GM21447 (cell line): ENCODE results near the gene GRB7.
"Not testable (repeated sequence)": the region's sequence is repeated elsewhere in the genome, so short reads cannot be mapped to it uniquely, and the experiment has no call there.

Source experiments
- ATAC-seq: cut with Tn5 transposase; IDR thresholded peaks from one replicate; pipeline ENCODE4 v1.9.1; 2021; ENCODE audit not compliant: unreplicated experiment

GRB7 gene

DNA sequence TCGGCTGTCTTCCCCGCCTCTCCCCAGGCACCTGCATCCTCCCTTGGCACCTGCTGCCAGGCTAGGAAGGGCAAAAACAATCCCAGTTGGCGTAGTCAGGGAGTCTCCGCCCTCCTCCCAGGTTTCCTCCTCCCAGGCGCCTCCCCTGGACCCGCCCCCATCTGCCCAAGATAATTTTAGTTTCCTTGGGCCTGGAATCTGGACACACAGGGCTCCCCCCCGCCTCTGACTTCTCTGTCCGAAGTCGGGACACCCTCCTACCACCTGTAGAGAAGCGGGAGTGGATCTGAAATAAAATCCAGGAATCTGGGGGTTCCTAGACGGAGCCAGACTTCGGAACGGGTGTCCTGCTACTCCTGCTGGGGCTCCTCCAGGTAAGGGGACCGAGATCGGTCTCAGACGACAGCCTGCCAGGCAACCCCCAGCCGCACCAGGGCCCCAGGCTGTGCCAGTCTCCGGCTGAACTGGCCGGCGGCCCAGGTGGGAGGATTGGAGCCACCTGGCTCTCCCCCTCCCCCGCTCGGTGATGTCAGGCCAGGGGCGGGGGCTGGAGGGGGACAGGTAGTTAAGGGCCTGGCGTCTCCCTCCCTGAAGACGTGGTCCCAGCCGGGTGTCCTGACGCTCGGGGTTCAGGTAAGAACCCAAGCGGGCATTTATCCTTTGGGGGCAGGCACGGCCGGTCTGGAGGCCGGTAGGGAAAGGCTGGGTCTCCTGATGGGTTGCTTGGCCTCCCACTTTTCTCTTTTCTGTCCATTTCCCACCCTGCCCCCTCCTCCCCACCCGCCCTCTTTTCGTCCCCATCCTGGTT lies at the start of gene GRB7:
TSS of gene GRB7 (plus strand) at position 179 of the 808 bp plus-strand sequence. CDS start 4,364 bp downstream, outside the sequence.
- ATAC-seq, result no peak

DNA sequence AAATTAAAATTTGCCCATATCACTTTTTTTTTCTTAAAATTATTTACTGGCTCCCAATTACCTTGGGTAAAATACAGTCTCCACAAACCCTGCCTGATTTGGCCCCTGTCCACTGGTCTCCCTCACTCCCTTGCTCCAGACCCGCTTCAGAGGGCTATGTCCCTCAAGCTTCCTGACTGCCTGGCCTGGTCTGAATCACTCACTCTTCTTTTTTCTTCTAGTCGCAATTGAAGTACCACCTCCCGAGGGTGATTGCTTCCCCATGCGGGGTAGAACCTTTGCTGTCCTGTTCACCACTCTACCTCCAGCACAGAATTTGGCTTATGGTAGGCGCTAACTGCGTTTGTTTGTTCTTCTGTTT lies 49.3 kb upstream of the GRB7 start:
- no peak for ATAC-seq

DNA sequence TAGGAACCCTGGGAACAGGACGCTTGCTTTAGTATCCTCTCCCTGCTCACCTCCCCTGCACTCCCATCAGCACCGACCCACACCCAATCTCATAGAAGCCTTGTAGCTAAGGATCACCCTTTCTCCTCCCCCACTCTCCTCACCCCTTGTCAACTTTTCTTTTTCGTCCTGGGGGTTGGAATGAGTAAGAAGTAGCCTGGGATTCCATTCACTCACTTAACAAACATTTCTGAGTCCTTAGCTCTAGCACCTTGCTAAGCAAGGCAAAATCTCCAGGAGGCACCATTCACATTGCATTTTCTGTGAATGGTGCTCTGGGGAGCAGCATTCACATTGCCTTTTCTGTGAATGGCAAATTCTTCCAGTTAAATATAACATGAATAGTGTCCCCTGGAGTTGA lies 48.8 kb upstream of the GRB7 start:
- no peak for ATAC-seq

DNA sequence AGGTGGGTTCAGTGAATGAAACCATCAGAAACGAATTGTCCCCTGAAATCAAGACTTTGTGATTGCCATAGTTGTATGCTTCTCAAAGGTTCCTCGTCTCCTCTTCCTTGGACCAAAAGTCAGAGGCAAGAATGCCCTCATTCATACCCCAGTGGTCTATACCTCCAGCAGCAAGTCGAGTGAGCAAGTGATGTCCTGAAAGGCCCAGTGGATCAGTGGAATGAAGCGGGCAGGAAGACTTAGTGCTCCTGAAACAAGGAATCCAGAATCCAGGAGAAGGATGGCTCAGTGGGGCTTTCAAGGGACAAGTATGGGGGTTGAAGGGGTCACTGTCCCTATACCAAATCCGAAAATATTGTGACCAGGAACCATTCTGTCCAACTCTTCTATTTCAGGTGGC lies 43.1 kb upstream of the GRB7 start:
- no peak for ATAC-seq

DNA sequence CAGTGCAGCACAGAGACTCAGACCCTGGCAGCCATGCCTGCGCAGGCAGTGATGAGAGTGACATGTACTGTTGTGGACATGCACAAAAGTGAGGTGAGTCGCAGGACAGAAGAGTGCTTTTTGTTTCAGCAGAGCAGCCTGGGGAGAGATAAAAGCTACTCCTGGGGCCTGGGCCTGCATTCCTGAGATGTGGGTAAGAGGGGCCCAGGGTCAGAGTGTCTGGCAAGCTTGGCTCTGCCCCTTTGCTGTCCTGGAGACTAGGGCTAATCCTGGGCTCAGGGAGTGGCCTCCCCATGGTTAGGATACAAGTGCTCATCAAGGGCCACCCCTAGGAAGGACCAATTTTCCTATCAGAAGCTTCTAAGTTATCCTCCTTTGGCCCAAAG lies 42.7 kb upstream of the GRB7 start:
- ATAC-seq, result no peak

DNA sequence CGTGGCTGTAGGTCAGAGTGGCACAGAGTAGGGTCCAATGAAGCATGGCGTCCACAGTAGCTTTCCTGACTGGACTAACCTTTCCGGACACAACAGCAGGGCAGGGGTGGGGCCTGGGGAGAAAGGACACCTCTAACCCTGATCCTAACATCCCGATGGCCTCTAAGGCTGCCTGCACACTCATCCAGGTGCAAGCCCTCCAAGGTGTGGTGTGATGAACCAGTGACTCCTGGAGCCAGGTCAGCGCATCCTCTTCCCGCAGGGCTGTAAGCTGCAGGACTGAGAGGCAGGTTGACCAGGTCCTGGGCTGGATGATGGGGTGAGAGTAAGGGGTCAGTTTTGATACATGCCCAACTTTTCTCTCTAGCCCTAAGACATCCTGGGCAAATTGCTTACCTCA lies 41.0 kb upstream of the GRB7 start:
- no peak for ATAC-seq

DNA sequence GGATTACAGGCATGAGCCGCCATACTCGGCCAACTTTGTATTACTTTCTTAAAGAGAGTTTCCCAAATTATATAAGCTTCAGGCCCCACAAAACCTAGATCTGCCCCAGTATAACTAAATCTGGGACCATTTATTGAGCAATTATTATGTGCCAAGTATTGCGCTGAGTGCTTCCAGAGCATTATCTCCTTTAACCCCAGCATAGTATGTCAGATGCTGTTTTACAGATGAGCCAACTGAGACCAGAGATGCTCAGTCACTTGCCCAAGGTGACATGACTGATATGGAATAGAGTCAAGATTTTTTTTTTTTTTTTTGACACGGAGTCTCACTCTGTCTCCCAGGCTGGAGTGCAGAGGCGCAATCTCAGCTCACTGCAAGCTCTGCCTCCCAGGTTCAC lies 39.8 kb upstream of the GRB7 start:
- ATAC-seq, result no peak

DNA sequence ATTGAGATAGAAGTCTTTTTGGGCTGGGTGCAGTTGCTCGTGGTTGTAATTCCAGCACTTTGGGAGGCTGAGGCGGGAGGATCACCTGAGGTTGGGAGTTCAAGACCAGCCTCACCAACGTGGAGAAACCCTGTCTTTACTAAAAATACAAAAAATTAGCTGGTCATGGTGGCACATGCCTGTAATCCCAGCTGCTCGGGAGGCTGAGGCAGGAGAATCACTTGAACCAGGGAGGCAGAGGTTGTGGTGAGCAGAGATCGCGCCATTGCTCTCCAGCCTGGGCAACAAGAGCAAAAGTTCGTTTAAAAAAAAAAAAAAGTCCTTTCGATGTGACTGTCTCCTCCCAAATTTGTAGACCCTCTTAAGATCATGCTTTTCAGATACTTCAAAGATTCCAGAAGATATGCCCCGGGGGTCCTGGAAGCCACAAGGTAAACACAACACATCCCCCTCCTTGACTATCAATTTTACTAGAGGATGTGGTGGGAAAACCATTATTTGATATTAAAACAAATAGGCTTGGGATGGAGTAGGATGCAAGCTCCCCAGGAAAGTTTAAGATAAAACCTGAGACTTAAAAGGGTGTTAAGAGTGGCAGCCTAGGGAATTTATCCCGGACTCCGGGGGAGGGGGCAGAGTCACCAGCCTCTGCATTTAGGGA lies 38.5 kb upstream of the GRB7 start:
- not testable (repeated sequence) for ATAC-seq

DNA sequence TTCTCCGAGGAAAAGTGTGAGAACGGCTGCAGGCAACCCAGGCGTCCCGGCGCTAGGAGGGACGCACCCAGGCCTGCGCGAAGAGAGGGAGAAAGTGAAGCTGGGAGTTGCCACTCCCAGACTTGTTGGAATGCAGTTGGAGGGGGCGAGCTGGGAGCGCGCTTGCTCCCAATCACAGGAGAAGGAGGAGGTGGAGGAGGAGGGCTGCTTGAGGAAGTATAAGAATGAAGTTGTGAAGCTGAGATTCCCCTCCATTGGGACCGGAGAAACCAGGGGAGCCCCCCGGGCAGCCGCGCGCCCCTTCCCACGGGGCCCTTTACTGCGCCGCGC lies 38.0 kb upstream of the GRB7 start, which contains the start of gene ERBB2:
TSS of gene ERBB2 (plus strand) at position 247 of the 330 bp plus-strand sequence. CDS start 175 bp downstream, outside the sequence.
- ATAC-seq, result no peak

DNA sequence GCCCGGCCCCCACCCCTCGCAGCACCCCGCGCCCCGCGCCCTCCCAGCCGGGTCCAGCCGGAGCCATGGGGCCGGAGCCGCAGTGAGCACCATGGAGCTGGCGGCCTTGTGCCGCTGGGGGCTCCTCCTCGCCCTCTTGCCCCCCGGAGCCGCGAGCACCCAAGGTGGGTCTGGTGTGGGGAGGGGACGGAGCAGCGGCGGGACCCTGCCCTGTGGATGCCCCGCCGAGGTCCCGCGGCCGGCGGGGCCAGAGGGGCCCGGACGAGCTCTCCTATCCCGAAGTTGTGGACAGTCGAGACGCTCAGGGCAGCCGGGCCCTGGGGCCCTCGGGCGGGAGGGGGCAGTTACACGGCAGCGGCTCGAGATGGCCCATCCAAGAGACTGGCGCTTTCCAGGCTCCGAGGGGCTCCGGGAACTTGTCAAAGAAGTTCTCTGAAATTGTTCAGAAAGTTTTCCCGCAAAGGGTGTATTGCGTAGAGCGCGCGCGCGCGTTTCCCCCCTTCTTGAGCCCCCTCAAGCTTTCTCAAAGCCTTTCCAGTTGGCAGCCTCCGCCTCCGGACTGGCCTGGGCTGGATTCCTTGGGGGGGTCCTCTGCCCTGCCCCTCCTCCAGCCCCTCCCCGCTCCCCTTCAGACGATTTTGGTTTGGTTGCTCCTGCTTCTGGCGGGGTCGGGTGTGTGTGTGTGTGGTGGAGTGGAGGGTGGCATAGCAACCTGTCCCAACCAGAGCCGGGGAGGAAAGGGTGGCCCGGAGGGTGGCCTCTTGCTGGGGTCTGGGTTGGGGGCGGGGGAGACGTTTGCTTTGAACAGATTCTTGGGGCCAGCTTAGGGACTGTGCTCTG lies 37.4 kb upstream of the GRB7 start:
- ATAC-seq, result no peak

DNA sequence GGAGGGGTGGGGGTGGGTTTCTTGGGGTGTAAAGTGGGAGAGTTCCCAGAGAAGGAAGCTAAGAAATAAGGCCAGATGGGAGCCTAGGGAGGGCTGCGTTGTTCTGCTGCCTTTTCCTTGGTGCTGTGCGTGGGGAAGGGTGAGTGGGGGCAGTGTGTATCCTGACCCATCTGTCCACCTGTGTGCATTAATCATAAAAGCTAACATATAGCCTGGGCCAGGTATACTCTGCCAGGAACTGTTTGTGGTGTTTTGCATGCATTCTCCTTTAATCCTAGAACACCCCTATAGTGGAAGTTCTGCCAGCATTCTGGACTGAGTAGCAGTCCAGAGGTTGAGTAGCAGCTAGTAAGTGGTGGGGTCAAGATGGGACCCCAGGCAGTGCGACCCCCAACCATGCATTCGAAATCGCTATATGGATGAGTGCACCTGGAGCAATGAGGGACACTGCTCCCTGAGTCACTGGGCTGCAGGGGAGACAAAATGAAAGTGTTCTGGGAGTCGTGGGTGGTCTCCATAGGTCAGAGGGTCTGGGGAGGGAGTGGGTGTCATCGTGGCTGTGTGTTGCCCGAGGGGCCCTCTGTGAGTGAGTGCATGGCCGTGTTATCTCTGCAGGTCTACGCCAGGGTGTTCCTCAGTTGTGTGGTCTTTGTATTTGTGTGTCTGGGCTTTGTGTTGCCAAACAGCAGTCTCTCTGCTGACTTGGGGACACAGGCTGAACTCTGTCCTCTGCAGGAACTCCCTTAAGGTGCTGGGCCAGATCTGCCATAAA lies 36.5 kb upstream of the GRB7 start:
- ATAC-seq, result no peak

DNA sequence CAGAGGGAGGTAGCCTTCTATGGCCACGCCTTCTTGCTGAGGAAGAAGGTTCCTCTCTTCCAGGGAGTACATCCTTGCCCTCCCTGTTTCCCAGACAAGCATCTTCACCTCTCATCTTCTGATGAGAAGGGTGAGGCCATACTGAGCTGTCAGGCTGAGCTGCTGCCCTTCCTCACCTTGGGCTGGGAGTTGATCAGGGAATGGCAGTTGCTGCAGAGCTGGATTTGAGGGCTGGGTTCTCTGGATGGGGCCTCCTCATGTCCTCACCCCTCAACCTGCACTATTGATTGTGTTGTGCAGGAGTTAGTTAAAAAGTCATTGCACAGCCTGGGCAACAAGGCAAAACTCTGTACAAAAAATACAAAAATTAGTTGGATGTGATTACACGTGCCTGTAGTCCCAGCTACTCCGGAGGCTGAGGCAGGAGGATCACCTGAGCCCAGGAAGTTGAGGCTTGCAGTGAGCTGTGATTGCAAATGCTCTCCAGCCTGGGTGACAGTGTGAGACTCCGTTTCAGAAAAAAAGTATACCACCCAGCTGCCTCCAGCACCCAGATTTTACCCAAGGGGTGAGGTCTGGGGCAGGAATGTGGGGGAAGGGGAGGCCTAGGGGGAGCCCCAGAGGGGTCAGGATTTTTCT lies 35.8 kb upstream of the GRB7 start:
- no peak for ATAC-seq

DNA sequence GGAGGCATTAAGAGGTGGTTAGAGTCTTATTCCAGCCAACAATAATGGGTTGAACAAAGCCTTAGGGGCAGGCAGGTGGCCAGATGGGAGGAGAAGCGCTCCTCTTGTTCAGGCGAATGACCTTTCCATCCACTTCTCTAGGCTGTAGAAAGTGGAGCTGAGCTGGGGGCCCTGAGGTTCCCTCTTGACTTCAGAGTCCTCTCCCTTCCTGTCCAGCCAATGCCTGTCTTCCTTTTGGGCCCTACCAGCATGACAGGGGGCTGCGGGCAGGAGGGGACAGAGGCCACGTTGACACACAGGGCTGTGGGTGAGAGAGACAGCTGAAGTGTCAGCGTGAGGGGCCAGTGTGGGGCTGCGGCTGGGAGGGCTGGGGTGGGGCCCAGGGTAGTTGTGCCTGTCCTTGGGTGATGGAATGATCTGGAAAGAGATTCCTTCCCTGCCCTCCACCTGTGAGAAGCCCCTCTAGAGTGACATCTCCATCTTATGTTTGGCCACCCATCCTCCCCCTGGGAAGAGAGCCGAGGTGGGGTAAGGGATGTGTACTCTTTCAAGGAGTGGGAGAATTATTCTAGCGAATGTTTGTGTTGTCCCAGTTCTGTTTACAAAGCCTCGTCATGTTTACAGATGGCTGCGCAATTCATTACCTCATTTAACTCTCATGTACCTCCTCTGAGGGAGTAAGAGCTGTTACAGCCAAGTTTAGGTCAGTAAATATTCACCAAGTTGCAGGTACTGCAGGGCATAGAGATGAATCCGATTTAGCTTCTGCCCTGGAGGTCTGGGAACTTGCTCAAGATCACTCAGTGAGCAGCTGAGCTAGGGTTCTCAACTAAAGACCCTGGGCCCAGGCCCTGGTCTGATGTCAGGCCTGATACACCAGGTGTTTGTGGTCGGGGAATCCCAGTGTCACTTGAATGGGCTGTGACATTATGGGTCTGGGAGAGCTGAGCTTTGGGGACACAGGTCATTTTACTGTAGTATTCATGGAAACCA lies 34.5 kb upstream of the GRB7 start:
- ATAC-seq, result no peak

DNA sequence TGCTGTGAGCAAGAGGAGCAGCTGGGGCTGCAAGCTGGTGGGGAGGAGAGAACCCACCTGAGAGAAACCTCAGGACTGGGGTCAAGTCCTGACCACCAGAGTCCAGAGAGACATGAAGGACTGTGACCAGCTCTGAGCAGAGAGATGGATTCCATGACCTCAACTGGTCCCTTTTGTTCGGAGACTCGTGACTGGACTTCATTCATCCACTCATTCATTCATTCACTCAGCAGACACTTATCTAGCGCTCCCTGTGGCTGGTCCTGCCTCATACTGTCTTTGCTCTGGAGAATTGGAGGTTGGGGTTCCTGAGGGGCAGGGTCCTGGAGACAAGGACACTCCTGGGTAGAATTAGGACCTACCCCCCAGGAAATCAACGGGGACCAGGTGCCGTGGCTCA lies 33.8 kb upstream of the GRB7 start:
- ATAC-seq, result no peak

DNA sequence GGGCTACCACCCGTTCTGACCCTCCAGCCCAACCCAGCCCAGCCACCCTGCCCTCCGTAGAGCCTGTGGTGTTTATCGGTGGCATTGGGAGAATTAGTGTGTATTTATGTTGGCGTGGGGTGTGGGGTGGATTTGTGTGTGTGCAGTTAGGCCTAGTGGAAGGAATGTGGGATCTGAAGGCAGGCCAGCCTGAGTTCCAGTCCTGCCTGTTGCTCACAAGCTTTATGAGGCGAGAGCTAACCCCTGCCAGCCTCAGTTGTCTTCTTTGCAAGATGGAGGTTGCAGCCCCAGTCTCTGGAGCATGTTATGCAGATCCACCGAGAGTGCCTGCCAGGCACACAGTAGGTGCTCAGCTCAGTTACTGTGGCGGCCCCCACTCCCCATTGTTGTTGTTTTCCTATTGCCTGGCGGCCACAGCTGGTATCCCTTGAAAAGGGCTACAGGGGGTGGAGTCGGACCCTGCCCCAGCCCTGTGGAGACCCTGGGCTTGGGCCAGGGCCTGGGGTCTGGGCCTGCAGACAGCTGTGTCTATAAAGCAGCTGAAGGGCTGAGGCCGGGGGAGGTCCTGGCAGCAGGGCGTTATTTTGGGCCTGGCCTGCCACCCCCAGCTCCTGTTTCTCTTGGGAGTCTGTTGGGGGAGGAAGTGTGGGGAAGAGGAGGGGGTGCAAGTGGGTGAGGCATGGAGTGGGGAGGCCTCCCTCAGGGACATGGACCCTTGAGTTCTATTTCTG lies 32.8 kb upstream of the GRB7 start:
- no peak for ATAC-seq

DNA sequence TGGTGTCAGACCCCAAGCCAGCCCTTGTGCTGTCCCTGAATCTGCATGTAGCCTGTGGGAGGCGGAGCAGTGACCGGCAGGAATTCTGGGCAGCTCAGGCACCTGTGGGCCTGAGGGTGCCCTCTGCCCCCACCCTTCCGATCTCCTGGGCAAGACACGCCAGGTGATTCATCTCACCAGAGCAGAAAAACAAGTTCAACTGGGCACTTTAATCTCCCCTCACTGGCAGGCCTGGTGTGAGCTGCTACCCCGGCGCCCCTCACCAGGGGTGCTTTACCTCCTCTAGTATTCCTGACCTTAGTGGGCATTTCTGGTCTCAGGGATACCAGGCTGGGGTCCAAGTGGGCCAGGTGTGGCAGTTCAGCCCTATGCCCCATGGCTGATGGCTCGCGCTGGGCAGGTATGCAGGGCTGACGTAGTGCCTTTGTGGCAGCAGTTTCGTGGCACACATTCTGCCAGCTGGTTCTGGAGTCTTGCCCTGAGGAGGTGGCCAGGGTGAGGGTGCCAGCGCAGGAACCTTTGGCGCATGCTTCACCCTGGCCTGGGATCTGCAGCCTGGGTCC lies 31.9 kb upstream of the GRB7 start:
- ATAC-seq, result no peak

DNA sequence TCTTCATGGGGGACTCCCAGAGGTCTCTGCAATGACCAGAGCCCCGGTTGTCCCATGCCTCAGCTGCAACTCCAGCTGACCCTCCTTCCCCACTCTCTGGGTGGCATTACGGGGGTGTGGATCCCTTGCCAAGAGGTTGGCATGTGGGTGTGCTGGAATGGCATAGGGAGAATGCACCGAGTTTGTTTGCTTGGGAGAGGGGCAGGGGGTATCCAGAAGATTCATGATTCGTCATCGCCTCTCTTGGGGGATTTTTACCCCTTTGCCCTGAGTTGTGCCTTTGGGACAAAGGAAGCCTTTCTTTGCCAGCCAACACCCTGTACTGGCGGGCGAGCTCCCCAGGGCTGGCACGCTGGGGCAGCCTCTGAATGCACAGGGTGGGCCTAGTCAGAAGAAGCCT lies 31.4 kb upstream of the GRB7 start:
- ATAC-seq, result no peak

DNA sequence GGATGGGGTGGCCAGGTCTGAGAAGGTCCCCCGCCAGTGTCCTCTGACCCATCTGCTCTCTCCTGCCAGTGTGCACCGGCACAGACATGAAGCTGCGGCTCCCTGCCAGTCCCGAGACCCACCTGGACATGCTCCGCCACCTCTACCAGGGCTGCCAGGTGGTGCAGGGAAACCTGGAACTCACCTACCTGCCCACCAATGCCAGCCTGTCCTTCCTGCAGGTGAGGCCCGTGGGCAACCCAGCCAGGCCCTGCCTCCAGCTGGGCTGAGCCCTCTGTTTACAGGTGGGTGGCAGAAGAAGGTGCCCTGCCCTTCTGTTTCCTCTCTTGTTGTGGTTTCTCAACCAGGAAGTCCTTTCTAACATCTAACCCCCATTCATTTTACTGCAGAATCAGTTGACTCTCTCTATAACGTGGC lies 30.8 kb upstream of the GRB7 start:
- no peak for ATAC-seq
